ENCODE data around the gene BCAM.

DNA sequence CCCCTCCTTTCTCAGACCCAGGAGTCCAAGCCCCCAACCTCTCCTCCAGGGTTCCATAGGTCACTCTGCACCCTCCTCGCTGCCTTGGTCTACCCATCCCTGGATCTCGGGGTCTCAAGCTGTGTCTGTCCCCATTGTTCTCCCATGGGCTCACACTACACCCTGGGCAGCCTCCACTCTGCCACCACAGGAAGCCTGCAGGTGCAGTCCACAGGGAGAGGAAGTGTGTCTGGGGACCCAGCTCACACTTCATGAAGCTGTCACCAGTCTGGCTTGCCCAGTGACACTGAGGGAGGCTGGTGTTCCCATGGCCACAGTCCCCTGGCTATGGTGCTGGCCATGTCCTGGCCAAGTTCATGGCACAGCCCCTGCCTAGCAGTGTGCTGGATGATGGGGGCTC lies 42.5 kb downstream of the BCAM start:
- TF ChIP-seq, protein P1, sequence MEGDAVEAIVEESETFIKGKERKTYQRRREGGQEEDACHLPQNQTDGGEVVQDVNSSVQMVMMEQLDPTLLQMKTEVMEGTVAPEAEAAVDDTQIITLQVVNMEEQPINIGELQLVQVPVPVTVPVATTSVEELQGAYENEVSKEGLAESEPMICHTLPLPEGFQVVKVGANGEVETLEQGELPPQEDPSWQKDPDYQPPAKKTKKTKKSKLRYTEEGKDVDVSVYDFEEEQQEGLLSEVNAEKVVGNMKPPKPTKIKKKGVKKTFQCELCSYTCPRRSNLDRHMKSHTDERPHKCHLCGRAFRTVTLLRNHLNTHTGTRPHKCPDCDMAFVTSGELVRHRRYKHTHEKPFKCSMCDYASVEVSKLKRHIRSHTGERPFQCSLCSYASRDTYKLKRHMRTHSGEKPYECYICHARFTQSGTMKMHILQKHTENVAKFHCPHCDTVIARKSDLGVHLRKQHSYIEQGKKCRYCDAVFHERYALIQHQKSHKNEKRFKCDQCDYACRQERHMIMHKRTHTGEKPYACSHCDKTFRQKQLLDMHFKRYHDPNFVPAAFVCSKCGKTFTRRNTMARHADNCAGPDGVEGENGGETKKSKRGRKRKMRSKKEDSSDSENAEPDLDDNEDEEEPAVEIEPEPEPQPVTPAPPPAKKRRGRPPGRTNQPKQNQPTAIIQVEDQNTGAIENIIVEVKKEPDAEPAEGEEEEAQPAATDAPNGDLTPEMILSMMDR (conservative IDR thresholded peaks at IDR 0.05; ENCODE audit: low read depth, low read length): no peak
- TF ChIP-seq EZH2 (IDR thresholded peaks at IDR 0.05; ENCODE audit: low read length, unreplicated experiment): no peak
